ENCODE data around the gene TCF4. TPM values are rescaled to one million over a fixed set of nuclear protein-coding genes. Genes with fewer than 3 reads are reported as not detected.

TCF4 gene
- total RNA-seq, 1 experiment from 2014 or later = 12.5 TPM

DNA sequence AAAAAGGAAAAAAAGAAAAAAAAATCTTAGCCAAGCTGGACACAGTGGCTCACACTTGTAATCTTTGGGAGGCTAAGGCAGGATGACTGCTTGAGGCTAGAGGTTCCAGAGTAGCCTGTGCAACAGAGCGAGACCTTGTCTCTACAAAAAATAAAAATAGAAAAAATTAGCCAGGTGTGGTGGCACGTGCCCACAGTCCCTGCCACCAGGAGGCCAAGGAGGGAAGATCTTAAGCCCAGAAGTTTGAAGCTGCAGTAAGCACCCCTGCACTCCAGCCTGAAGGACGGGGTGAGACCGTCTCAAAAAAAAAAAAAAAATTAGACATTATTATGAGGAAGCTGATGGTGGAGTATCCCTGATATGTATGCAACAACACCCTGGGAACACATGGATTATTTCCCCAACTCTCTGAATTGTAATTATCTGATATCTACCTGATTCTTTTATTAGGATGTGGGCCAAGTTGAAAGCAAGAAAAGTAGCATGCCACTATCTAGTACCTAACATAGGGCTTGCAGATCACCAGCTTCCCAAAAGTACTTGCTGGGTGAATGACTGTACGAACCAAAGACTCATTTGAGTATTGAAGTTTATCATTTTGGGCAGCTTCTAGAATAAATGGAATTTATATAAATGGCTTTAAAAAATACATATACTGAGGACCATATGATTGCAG lies 140.9 kb downstream of the TCF4 start:
- Histone ChIP-seq H3K27me3 (ENCODE audit: low read length) (no peaks in the 10 kb centered on the region), H3K4me1 (ENCODE audit: insufficient read depth, low read length) (no peaks in the 10 kb centered on the region), H3K27ac (ENCODE audit: low read length) (no peak overlapping the region), H3K36me3 (ENCODE audit: low read depth, low read length) (no peaks in the 10 kb centered on the region), H4K20me1 (ENCODE audit: low read length) (no peaks in the 10 kb centered on the region), H3K4me2 (ENCODE audit: low read length) (no peak overlapping the region), H3F3A (ENCODE audit: low read length, unreplicated experiment) (no peaks in the 10 kb centered on the region), H3K9me2 (replicated peaks; ENCODE audit: low read length) (no peaks in the 10 kb centered on the region), H3K79me2 (ENCODE audit: low read length) (no peaks in the 10 kb centered on the region), H2AFZ (ENCODE audit: low read length) (no peak overlapping the region), H3K9ac (ENCODE audit: low read length) (no peak overlapping the region), H3K4me3 (ENCODE audit: low read length) (no peak overlapping the region), H3K9me3 (ENCODE audit: low read length) (no peaks in the 10 kb centered on the region)
- ChIA-PET POLR2A (ENCODE audit: unreplicated experiment) (no interaction called here), CTCF (interaction anchor here (0.6 kb wide), 1 partner anchor 134 kb away, joined by 4 read pairs; no protein-coding TSS in a partner anchor)
- intact Hi-C loops (cut with micrococcal nuclease) = no loop called here
- DNase-seq (no peak), ATAC-seq (no peak)
- TF ChIP-seq EZH2 (IDR thresholded peaks at IDR 0.05; ENCODE audit: low read length, unreplicated experiment) = no peak
- no peak for TF ChIP-seq CTCF (conservative IDR thresholded peaks at IDR 0.05; ENCODE audit: low read depth, low read length)
- no peak for TF ChIP-seq EZH2phosphoT487 (IDR thresholded peaks at IDR 0.05; ENCODE audit: borderline replicate concordance, low read length)
- BruUV-seq (replicated peaks) = no TSS peak

GRCh38 chr18:55444536-55444935 lies 143.5 kb downstream of the TCF4 start:
- no peaks in the 10 kb centered on the region for H3K9me3 ChIP-seq (ENCODE audit: low read length)
- H3K9ac ChIP-seq (ENCODE audit: low read length) = no peak overlapping the region
- TF ChIP-seq EZH2phosphoT487 (IDR thresholded peaks at IDR 0.05; ENCODE audit: borderline replicate concordance, low read length) (no peak), EZH2 (IDR thresholded peaks at IDR 0.05; ENCODE audit: low read length, unreplicated experiment) (no peak), CTCF (conservative IDR thresholded peaks at IDR 0.05; ENCODE audit: low read depth, low read length) (no peak)
- no peaks in the 10 kb centered on the region for H3K79me2 ChIP-seq (ENCODE audit: low read length)
- POLR2A ChIA-PET (ENCODE audit: unreplicated experiment) = no interaction called here
- no peaks in the 10 kb centered on the region for H4K20me1 ChIP-seq (ENCODE audit: low read length)
- ATAC-seq (no peak), DNase-seq (no peak)
- H3K27me3 ChIP-seq (ENCODE audit: low read length) = no peaks in the 10 kb centered on the region
- no peak overlapping the region for H3K4me2 ChIP-seq (ENCODE audit: low read length)
- no peaks in the 10 kb centered on the region for H3K36me3 ChIP-seq (ENCODE audit: low read depth, low read length)
- H3K4me1 ChIP-seq (ENCODE audit: insufficient read depth, low read length) = no peaks in the 10 kb centered on the region
- no peak overlapping the region for H3K27ac ChIP-seq (ENCODE audit: low read length)
- intact Hi-C loops (cut with micrococcal nuclease) = no loop called here
- CTCF ChIA-PET = no interaction called here
- no peaks in the 10 kb centered on the region for H3K9me2 ChIP-seq (replicated peaks; ENCODE audit: low read length)
- no peak overlapping the region for H3K4me3 ChIP-seq (ENCODE audit: low read length)
- H3F3A ChIP-seq (ENCODE audit: low read length, unreplicated experiment) = no peaks in the 10 kb centered on the region
- no TSS peak for BruUV-seq (replicated peaks)
- H2AFZ ChIP-seq (ENCODE audit: low read length) = no peak overlapping the region

DNA sequence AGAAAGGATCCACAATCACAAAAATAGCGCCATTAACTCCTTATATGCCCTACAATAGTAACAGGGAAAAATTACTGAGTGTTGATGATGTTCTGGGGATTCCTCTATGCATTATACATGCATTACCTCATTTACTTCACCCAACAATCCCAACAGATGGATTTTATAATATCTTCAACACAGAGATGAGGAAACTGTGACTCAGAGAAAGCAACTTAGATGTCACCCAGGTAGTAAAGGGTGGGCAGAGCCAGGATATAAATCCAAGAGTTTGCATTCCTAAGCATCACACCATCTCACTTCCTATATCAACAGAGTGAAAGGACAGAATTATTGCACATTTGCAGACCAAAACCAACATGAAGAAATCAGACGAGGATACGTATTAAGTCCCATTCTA lies 144.2 kb downstream of the TCF4 start:
- Histone ChIP-seq H3K36me3 (ENCODE audit: low read depth, low read length) (no peaks in the 10 kb centered on the region), H3K27ac (ENCODE audit: low read length) (no peak overlapping the region), H2AFZ (ENCODE audit: low read length) (no peak overlapping the region), H3K4me3 (ENCODE audit: low read length) (no peak overlapping the region), H3K9me3 (ENCODE audit: low read length) (no peaks in the 10 kb centered on the region), H3K4me2 (ENCODE audit: low read length) (no peak overlapping the region), H3K9ac (ENCODE audit: low read length) (no peak overlapping the region), H4K20me1 (ENCODE audit: low read length) (no peaks in the 10 kb centered on the region), H3F3A (ENCODE audit: low read length, unreplicated experiment) (no peaks in the 10 kb centered on the region), H3K4me1 (ENCODE audit: insufficient read depth, low read length) (no peaks in the 10 kb centered on the region), H3K27me3 (ENCODE audit: low read length) (no peaks in the 10 kb centered on the region), H3K9me2 (replicated peaks; ENCODE audit: low read length) (no peaks in the 10 kb centered on the region), H3K79me2 (ENCODE audit: low read length) (no peaks in the 10 kb centered on the region)
- intact Hi-C loops (cut with micrococcal nuclease) = no loop called here
- CTCF ChIA-PET = no interaction called here
- ATAC-seq = no peak
- no peak for TF ChIP-seq EZH2phosphoT487 (IDR thresholded peaks at IDR 0.05; ENCODE audit: borderline replicate concordance, low read length)
- no peak for TF ChIP-seq EZH2 (IDR thresholded peaks at IDR 0.05; ENCODE audit: low read length, unreplicated experiment)
- no peak for TF ChIP-seq CTCF (conservative IDR thresholded peaks at IDR 0.05; ENCODE audit: low read depth, low read length)
- no peak for DNase-seq
- POLR2A ChIA-PET (ENCODE audit: unreplicated experiment) = no interaction called here
- no TSS peak for BruUV-seq (replicated peaks)
